Activated CD4-positive, alpha-beta memory T cell treated with anti-CD3 and anti-CD28 coated beads for 36 hours (primary cell): Measurements from ENCODE around the gene HARS1. TPM values are rescaled to one million over a fixed set of nuclear protein-coding genes. Genes with fewer than 3 reads are reported as not detected.
"Not testable (repeated sequence)": the region's sequence is repeated elsewhere in the genome, so short reads cannot be mapped to it uniquely, and the experiment has no call there.

Source experiments
- CTCF ChIA-PET: fragments of 350-600 bp; sonication (Branson Sonifier 250); formaldehyde crosslinking; loops from one replicate; lab custom pipeline; 2021; ENCODE audit warnings: antibody characterized with exemption, inconsistent platforms; lab: Charles Lee
- POLR2A ChIA-PET: fragments of 350-600 bp; sonication (Branson Sonifier 250); formaldehyde crosslinking; loops from one replicate; lab custom pipeline; 2021; ENCODE audit warnings: antibody characterized with exemption; lab: Charles Lee
- DNase-seq: peaks from one replicate; pipeline ENCODE4 v3.0.0-alpha.2; 2020
- H3K27ac Mint-ChIP-seq: one replicate; pipeline ENCODE4 v1.8.0; 2021; ENCODE audit warnings: mixed read lengths
- H3K27me3 Mint-ChIP-seq: one replicate; pipeline ENCODE4 v1.8.0; 2021; ENCODE audit warnings: mixed read lengths
- H3K36me3 Mint-ChIP-seq: one replicate; pipeline ENCODE4 v1.8.0; 2021; ENCODE audit warnings: mixed read lengths
- H3K4me1 Mint-ChIP-seq: one replicate; pipeline ENCODE4 v1.8.0; 2021; ENCODE audit warnings: low read depth, mixed read lengths
- H3K4me3 Mint-ChIP-seq: one replicate; pipeline ENCODE4 v1.8.0; 2021; ENCODE audit warnings: mild to moderate bottlenecking, mixed read lengths
- H3K9me3 Mint-ChIP-seq: one replicate; pipeline ENCODE4 v1.8.0; 2021; ENCODE audit warnings: mixed read lengths
- intact Hi-C: fragments of 100-400 bp; cut with micrococcal nuclease; formaldehyde crosslinking; loops from one replicate; pipeline ENCODE4 v1.15.1; 2023
- total RNA-seq, 2 experiments: library from RNA; stranded (reverse); gene quantifications; one replicate each; pipeline ENCODE4 v1.2.3, GENCODE V29; 2021

HARS1 gene
- total RNA-seq, 2 experiments from 2014 or later = 91.1 to 91.7 TPM

- Mint-ChIP-seq H3K4me1 (peaks cover 12% of the 10 kb centered on the region), H3K36me3 (peaks cover 4% of the 10 kb centered on the region), H3K4me3 (no peak overlapping the region), H3K27me3 (no peaks in the 10 kb centered on the region), H3K27ac (peak overlapping the region; percentile 51), H3K9me3 (no peaks in the 10 kb centered on the region)
- intact Hi-C loops = loop anchor here (1.0 to 5.0 kb wide), 9 partner anchors 11 to 349 kb away; partner anchors contain the start of genes ANKHD1, APBB3, HARS1 and HARS2
- ChIA-PET CTCF (interaction anchor here (0.7 to 2.1 kb wide), 10 partner anchors 8 to 365 kb away, joined by 3 to 10 read pairs (median 3); partner anchors contain the start of gene HBEGF), POLR2A (interaction anchor here (1.5 to 2.5 kb wide), 3 partner anchors 11 to 48 kb away, joined by 5 to 15 read pairs (median 8); partner anchors contain the start of genes WDR55 and ZMAT2)
- DNase-seq = no peak
These were observed 20.6 kb upstream of the HARS1 start for GRCh38 chr5:140711794-140712193.

DNA sequence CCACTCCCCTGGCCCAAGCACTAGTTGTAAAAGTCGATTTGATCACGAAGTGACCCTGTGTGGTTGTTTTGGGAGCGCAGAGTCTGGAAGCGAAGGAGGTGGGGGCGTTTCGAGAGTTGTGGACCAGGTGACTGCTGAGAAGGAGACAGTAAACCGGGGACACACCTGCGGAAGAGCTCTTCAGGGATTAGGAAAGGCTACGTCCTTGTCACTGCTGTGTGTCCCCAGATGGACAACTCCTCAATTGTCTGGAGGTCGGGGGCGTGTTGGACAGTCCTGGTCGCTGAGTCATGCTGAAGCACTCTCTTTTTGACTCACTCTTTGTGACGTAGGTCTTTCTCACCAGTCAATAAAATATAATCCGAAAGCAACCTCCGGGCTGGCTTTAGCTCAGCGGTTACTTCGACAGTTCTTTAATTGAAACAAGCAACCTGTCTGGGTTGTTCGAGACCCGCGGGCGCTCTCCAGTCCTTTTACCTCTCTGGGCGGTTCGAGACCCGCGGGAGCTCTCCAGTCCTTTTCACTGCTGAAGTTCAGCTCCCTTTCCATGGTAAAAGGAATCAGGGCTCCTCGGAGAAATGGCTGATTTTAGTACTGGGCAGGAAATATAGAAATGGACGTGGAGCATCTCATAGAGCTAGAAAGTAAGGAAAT is 19.9 kb upstream of the HARS1 start:
- H3K36me3 Mint-ChIP-seq = peaks cover 6% of the 10 kb centered on the region
- peak overlapping the region; percentile 89 for H3K4me3 Mint-ChIP-seq
- peaks cover 12% of the 10 kb centered on the region for H3K4me1 Mint-ChIP-seq
- no peaks in the 10 kb centered on the region for H3K9me3 Mint-ChIP-seq
- H3K27me3 Mint-ChIP-seq = no peaks in the 10 kb centered on the region
- POLR2A ChIA-PET = interaction anchor here (0.6 to 2.5 kb wide), 9 partner anchors 10 to 318 kb away, joined by 3 to 15 read pairs (median 5); partner anchors contain the start of genes ANKHD1, HARS1, HARS2 and IK
- intact Hi-C loops = loop anchor here (1.0 to 5.0 kb wide), 9 partner anchors 11 to 349 kb away; partner anchors contain the start of genes ANKHD1, APBB3, HARS1 and HARS2
- peak overlapping the region; percentile 89 for H3K27ac Mint-ChIP-seq
- DNase-seq = peak; percentile 93
- CTCF ChIA-PET = interaction anchor here (0.6 to 2.1 kb wide), 16 partner anchors 7 to 364 kb away, joined by 3 to 10 read pairs (median 3); partner anchors contain the start of genes ANKHD1, HARS1, HARS2 and HBEGF

DNA sequence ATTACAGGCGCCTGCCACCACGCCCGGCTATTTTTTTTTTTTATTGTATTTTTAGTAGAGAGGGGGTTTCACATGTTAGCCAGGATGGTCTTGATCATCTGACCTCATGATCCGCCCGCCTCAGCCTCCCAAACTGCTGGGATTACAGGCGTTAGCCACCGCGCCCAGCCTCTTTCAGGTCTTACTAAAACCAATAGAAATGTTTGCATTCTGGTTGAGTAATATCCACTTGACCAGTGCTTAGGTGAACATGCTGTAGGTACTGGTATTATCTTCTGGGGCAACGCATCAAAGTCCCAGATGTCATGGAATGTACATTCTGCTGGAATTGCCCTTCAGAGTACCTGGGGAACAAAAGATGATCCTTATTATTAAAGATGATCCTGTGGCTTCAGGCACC is 17.6 kb upstream of the HARS1 start:
- H3K9me3 Mint-ChIP-seq, H3K27ac Mint-ChIP-seq, H3K27me3 Mint-ChIP-seq, CTCF ChIA-PET, H3K4me3 Mint-ChIP-seq, intact Hi-C loops, DNase-seq: not testable (repeated sequence)
- H3K4me1 Mint-ChIP-seq = peaks cover 12% of the 10 kb centered on the region
- H3K36me3 Mint-ChIP-seq = peaks cover 23% of the 10 kb centered on the region
- POLR2A ChIA-PET = interaction anchor here (0.6 to 0.7 kb wide), 2 partner anchors 12 to 61 kb away, joined by 3 to 4 read pairs; partner anchors contain the start of genes IK and NDUFA2

GRCh38 chr5:140707812-140708211 is 16.6 kb upstream of the HARS1 start:
- ChIA-PET POLR2A (no interaction called here), CTCF (interaction anchor here (1.1 to 1.3 kb wide), 2 partner anchors 13 to 345 kb away, joined by 3 to 6 read pairs; no protein-coding TSS in a partner anchor)
- intact Hi-C loops = no loop called here

DNA sequence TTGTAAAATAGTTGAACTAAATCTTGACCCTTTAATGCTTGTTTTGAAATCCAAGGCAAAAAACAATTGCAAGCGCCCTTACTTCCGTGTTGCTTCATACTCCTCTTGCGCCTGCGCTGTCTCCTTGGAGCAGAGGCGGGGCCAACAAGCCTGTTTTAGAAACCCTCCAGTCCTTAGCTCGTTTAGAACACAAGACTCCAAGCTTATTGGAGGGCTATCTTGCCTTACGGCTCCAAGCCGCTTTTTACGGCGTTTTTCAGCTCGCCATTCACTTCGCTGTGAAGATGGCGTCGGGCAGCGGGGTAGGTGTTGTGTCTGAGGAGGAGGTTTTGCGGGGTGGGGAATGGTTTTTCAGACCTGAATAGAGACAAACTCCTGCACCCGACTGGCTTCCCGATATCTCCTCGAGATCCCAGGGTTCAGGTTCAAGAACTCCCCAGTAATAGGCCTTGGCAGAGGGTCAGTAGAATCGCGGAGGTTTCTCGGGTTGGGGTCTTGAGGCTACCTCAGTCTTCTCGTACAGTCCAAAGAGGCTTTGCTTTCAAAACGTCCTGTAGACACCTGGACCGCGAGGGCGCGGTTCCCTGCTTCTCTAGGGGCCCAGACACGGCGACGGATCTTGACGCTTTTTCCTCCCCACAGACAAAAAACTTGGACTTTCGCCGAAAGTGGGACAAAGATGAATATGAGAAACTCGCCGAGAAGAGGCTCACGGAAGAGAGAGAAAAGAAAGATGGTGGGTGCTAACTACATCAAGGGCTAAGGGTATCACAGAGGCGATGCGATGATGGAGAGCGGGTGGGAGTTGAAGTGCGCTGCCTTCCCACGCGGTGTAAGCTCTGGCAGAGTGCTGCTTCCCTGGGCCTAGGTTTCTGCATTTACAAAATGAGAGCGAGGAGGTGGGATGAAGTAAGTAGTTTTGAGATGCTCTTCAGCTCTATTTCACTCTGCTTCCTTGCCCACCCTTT is 9.3 kb upstream of the HARS1 start, which contains the start of gene ZMAT2:
Gene ZMAT2 (plus strand): TSS at position 271 of the 968 bp plus-strand sequence. CDS start 14 bp downstream, at position 285.
- no peaks in the 10 kb centered on the region for H3K27me3 Mint-ChIP-seq
- H3K4me3 Mint-ChIP-seq = peak within 1 kb of the TSS; percentile 97
- H3K4me1 Mint-ChIP-seq = peaks cover 28% of the 10 kb centered on the region
- CTCF ChIA-PET = interaction anchor here (0.6 to 1.3 kb wide), 7 partner anchors 9 to 354 kb away, joined by 3 to 7 read pairs (median 3); partner anchors contain the start of genes EIF4EBP3, HARS1, HARS2 and HBEGF
- H3K9me3 Mint-ChIP-seq = no peaks in the 10 kb centered on the region
- peak; percentile 97 for DNase-seq
- H3K36me3 Mint-ChIP-seq = peaks cover 71% of the 10 kb centered on the region
- POLR2A ChIA-PET = interaction anchor here (0.6 to 3.7 kb wide), 5 partner anchors 10 to 205 kb away, joined by 3 to 23 read pairs (median 3); partner anchors contain the start of genes HARS1, HARS2, IK and NDUFA2
- H3K27ac Mint-ChIP-seq = peak within 1 kb of the TSS; percentile 90
- intact Hi-C loops = loop anchor here (1.0 to 5.0 kb wide), 6 partner anchors 9 to 622 kb away; partner anchors contain the start of genes ANKHD1, APBB3, HARS1 and HARS2

More at GRCh38 chr5:140707812-140708211, 16.6 kb upstream of the HARS1 start:
- no peak overlapping the region for H3K4me3 Mint-ChIP-seq
- H3K9me3 Mint-ChIP-seq = no peaks in the 10 kb centered on the region
- H3K36me3 Mint-ChIP-seq = peaks cover 27% of the 10 kb centered on the region
- H3K27me3 Mint-ChIP-seq = no peaks in the 10 kb centered on the region
- H3K4me1 Mint-ChIP-seq = peaks cover 12% of the 10 kb centered on the region
- DNase-seq = no peak
- H3K27ac Mint-ChIP-seq = no peak overlapping the region

DNA sequence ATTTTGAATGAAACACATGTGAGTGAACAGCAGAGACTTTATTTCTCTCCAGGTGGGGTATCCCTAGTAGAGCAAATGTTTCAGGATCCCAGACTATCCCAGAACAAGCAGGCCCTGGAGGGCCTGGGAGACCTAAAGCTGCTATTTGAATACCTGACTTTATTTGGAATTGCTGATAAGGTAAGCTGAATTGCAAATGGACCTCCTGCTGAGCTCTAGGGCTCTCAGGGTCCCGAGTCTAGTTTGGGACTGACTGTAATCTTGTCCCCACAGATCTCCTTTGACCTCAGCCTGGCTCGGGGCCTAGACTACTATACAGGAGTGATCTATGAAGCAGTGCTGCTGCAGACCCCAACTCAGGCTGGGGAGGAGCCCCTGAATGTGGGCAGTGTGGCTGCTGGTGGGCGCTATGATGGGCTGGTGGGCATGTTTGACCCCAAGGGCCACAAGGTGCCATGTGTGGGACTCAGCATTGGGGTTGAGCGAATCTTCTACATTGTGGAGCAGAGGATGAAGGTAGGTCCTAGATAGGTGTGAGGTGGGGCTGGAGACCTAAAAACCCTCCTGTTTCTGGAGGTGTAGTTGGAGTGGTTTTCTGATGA is 5.8 kb upstream of the HARS1 start:
- Mint-ChIP-seq H3K27me3 (no peaks in the 10 kb centered on the region), H3K36me3 (peaks cover 60% of the 10 kb centered on the region), H3K9me3 (no peaks in the 10 kb centered on the region), H3K4me1 (peaks cover 32% of the 10 kb centered on the region), H3K27ac (no peak overlapping the region), H3K4me3 (no peak overlapping the region)
- CTCF ChIA-PET = no interaction called here
- POLR2A ChIA-PET = interaction anchor here (0.6 to 1.0 kb wide), 3 partner anchors 11 to 295 kb away, joined by 3 read pairs; no protein-coding TSS in a partner anchor
- intact Hi-C loops = no loop called here
- DNase-seq = no peak

DNA sequence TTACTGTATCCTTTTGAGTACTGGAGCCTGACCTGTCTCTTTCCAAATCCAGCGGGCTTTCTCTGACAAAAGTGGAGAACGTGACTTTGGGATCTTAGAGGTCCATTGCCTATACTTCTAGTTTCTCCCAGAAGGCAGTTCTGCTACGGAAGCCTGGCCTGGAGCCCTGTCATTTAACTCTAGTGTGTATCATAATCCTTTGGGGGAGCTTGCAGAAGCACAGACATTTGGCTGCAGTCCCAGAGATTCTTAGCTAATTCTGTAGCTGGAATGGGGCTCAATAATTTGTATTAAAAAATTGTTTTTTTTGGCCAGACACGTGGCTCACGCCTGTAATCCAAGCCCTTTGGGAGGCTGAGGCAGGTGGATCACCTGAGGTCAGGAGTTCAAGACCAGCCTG is 3.1 kb upstream of the HARS1 start:
- no peak overlapping the region for H3K4me3 Mint-ChIP-seq
- H3K27me3 Mint-ChIP-seq = no peaks in the 10 kb centered on the region
- H3K36me3 Mint-ChIP-seq = peaks cover 50% of the 10 kb centered on the region
- no peak for DNase-seq
- H3K4me1 Mint-ChIP-seq = peaks cover 35% of the 10 kb centered on the region
- CTCF ChIA-PET = no interaction called here
- H3K27ac Mint-ChIP-seq = no peak overlapping the region
- POLR2A ChIA-PET = interaction anchor here (1.0 kb wide), 1 partner anchor 47 kb away, joined by 3 read pairs; the partner anchor contains the start of genes IK and NDUFA2
- no peaks in the 10 kb centered on the region for H3K9me3 Mint-ChIP-seq
- intact Hi-C loops = no loop called here

DNA sequence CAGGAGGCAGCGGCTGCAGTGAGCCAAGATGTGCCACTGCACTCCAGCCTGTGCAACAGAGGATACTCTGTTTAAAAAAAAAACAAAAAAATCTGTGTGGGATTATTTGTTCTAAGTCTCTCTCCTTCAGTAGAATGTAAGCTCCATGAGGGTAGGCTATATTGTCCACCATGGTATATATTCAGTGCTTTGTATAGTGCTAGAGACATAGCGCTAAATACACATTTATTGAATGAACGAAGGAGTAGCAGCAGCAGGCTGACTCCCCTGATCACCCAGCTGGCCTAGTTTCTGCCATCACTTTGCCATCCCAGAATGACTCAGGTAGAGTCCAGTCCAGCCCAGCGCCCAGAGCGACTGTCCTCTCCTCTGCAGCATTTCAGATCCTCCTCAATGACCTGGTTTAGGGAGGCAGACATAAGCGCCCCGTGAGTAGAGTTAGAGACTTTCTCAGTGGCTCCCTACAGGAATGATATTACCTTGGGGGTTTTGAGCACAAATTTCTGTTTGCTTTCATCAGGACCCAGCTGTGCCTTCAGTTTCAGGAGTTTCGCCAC is 716 bp downstream of the HARS1 start:
- Mint-ChIP-seq H3K36me3 (peaks cover 28% of the 10 kb centered on the region), H3K27me3 (no peaks in the 10 kb centered on the region), H3K27ac (peak overlapping the region; percentile 99), H3K9me3 (no peaks in the 10 kb centered on the region), H3K4me3 (peak overlapping the region; percentile 100), H3K4me1 (peaks cover 37% of the 10 kb centered on the region)
- ChIA-PET POLR2A (interaction anchor here (0.8 to 2.8 kb wide), 13 partner anchors 11 to 289 kb away, joined by 3 to 23 read pairs (median 6); partner anchors contain the start of genes ANKHD1, DND1, IK and NDUFA2), CTCF (interaction anchor here (1.0 to 2.1 kb wide), 4 partner anchors 10 to 288 kb away, joined by 3 to 11 read pairs (median 5); partner anchors contain the start of genes WDR55 and ZMAT2)
- no peak for DNase-seq
- intact Hi-C loops = no loop called here

GRCh38 chr5:140678993-140679392 is 12.2 kb downstream of the HARS1 start:
- Mint-ChIP-seq H3K27ac (no peak overlapping the region), H3K4me3 (no peak overlapping the region), H3K9me3 (no peaks in the 10 kb centered on the region), H3K4me1 (no peaks in the 10 kb centered on the region), H3K27me3 (no peaks in the 10 kb centered on the region), H3K36me3 (peaks cover 54% of the 10 kb centered on the region)
- intact Hi-C loops = no loop called here
- ChIA-PET CTCF (no interaction called here), POLR2A (no interaction called here)
- no peak for DNase-seq

DNA sequence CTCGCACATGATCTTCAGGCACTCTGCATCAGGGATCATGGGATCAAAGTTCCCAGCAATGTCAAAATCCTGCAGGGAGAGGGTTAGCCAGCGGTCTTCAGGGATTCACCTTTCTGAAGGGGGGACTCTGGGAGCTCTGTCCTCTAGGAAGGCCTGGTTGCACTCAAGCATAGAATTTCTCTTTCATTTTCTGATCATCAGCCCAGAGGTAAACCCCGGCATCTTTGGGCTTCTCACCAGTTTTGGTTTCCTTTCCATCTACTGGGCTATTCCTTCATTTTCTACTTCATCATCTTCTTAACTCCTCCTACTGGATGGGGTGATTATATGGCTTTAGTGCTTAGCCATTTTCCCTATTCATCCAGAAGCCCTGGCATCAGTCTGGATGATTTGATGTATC is 13.2 kb downstream of the HARS1 start:
- no peak overlapping the region for H3K27ac Mint-ChIP-seq

More for the DNA sequence above, 13.2 kb downstream of the HARS1 start:
- no peak overlapping the region for H3K4me3 Mint-ChIP-seq
- ChIA-PET POLR2A (no interaction called here), CTCF (no interaction called here)
- intact Hi-C loops = no loop called here
- no peak for DNase-seq
- no peaks in the 10 kb centered on the region for H3K4me1 Mint-ChIP-seq
- no peaks in the 10 kb centered on the region for H3K27me3 Mint-ChIP-seq
- peaks cover 57% of the 10 kb centered on the region for H3K36me3 Mint-ChIP-seq
- H3K9me3 Mint-ChIP-seq = no peaks in the 10 kb centered on the region
